H1 (cell line): ENCODE data around the gene HES2. TPM values are rescaled to one million over a fixed set of nuclear protein-coding genes. Genes with fewer than 3 reads are reported as not detected.

ENCODE experiments used
- CTCF ChIA-PET: fragments of 300-600 bp; sonication (Branson Sonifier 250); formaldehyde crosslinking; loops from one replicate; lab custom pipeline; 2021; ENCODE audit not compliant: partially characterized antibody; lab: Charles Lee
- POLR2A ChIA-PET: fragments of 300-600 bp; sonication (Branson Sonifier 250); formaldehyde crosslinking; loops from one replicate; lab custom pipeline; 2021; ENCODE audit warnings: inconsistent platforms; ENCODE audit not compliant: partially characterized antibody; lab: Charles Lee
- DNase-seq, 2 experiments: peaks; one replicate each; pipeline versions ENCODE4 v3.0.0 to v3.0.0-alpha.2; 2010 to 2022; ENCODE audit warnings: low spot score in 2 of 2, low read depth in 1 of 2, mixed read lengths in 1 of 2
- FAIRE-seq: peaks from 2 replicates; lab custom pipeline; 2011; peaks lifted over from hg19 to GRCh38; lab: Jason Lieb, UNC
- H2AFZ ChIP-seq: 2 replicates; pipeline ENCODE4 v1.8.1; 2012; ENCODE audit warnings: low read length, inconsistent platforms
- H2AK5ac ChIP-seq: 2 replicates; pipeline ENCODE4 v1.6.1; 2013; ENCODE audit warnings: low read depth, low read length
- H2BK120ac ChIP-seq: replicated peaks from 2 replicates; pipeline ENCODE3; 2013; ENCODE audit warnings: low read depth, low read length, inconsistent platforms
- H2BK12ac ChIP-seq: 2 replicates; pipeline ENCODE4 v1.6.1; 2013; ENCODE audit warnings: low read depth, low read length
- H2BK15ac ChIP-seq: 2 replicates; pipeline ENCODE4 v1.6.1; 2013; ENCODE audit warnings: low read length
- H2BK20ac ChIP-seq: 2 replicates; pipeline ENCODE4 v1.6.1; 2013; ENCODE audit warnings: low read length
- H2BK5ac ChIP-seq: 2 replicates; pipeline ENCODE4 v1.6.1; 2013; ENCODE audit warnings: low read depth, low read length
- H3K14ac ChIP-seq: 2 replicates; pipeline ENCODE4 v1.6.1; 2013; ENCODE audit warnings: inconsistent platforms; ENCODE audit not compliant: insufficient read length
- H3K18ac ChIP-seq: 2 replicates; pipeline ENCODE4 v1.6.1; 2013; ENCODE audit warnings: low read length; ENCODE audit errors: extremely low read depth
- H3K23ac ChIP-seq: 2 replicates; pipeline ENCODE4 v1.6.1; 2013; ENCODE audit warnings: inconsistent platforms; ENCODE audit not compliant: insufficient read length
- H3K23me2 ChIP-seq: 2 replicates; pipeline ENCODE4 v1.6.1; 2013; ENCODE audit warnings: low read depth, low read length
- H3K27ac ChIP-seq: 2 replicates; pipeline ENCODE4 v1.6.1; 2011; ENCODE audit warnings: low read depth, low read length, inconsistent platforms
- H3K27me3 ChIP-seq, 4 experiments: replicated peaks in 1 of 4; 1 replicate in 1 of 4; 2 replicates in 3 of 4; pipeline versions ENCODE4 v1.6.1 to v1.8.1; 2011 to 2013; ENCODE audit warnings: low read length in 3 of 4, mild to moderate bottlenecking in 3 of 4, inconsistent platforms in 2 of 4, mixed read lengths in 2 of 4, moderate library complexity in 1 of 4; ENCODE audit not compliant: control insufficient read depth in 3 of 4, insufficient read depth in 3 of 4; ENCODE audit errors: extremely low read depth in 1 of 4
- H3K36me3 ChIP-seq, 4 experiments: 2 replicates each; pipeline versions ENCODE4 v1.6.1 to v1.8.1; 2011 to 2013; ENCODE audit warnings: mild to moderate bottlenecking in 4 of 4, low read length in 3 of 4, moderate library complexity in 2 of 4, control low read depth in 1 of 4, inconsistent platforms in 1 of 4; ENCODE audit not compliant: insufficient read depth in 4 of 4, control insufficient read depth in 2 of 4
- H3K4ac ChIP-seq: replicated peaks from 2 replicates; pipeline ENCODE3; 2013; ENCODE audit warnings: low read length, low read depth, mixed read lengths, inconsistent platforms; ENCODE audit not compliant: insufficient read length
- H3K4me1 ChIP-seq, 4 experiments: replicated peaks in 1 of 4; 1 replicate in 1 of 4; 2 replicates in 3 of 4; pipeline versions ENCODE4 v1.6.1 to v1.8.1; 2011 to 2013; ENCODE audit warnings: low read length in 3 of 4, inconsistent platforms in 2 of 4, mixed read lengths in 1 of 4; ENCODE audit not compliant: insufficient read depth in 4 of 4, control insufficient read depth in 3 of 4
- H3K4me2 ChIP-seq, 2 experiments: 2 replicates each; pipeline versions ENCODE4 v1.6.1 to v1.8.1; 2011 to 2013; ENCODE audit warnings: low read depth in 2 of 2, low read length in 2 of 2, control low read depth in 1 of 2, inconsistent platforms in 1 of 2, mild to moderate bottlenecking in 1 of 2; ENCODE audit not compliant: insufficient read depth in 1 of 2
- H3K4me3 ChIP-seq, 4 experiments: fragments of 200-600, 300-600 bp in 1 of 4; sonication (generic), shearing (Covaris generic), sonication (Bioruptor Twin) in 1 of 4; 2 replicates each; pipeline versions ENCODE4 v1.5.1 to v1.8.1; 2011 to 2016; ENCODE audit warnings: low read length in 4 of 4, low read depth in 3 of 4, control low read depth in 2 of 4, inconsistent platforms in 2 of 4, mild to moderate bottlenecking in 2 of 4, mixed read lengths in 1 of 4, moderate library complexity in 1 of 4; ENCODE audit not compliant: insufficient read depth in 2 of 4; ENCODE audit errors: extremely low read depth in 1 of 4
- H3K56ac ChIP-seq: replicated peaks from 2 replicates; pipeline ENCODE3; 2013; ENCODE audit warnings: low read depth, mild to moderate bottlenecking, mixed read lengths, low read length, inconsistent platforms; ENCODE audit not compliant: insufficient read length
- H3K79me1 ChIP-seq: 2 replicates; pipeline ENCODE4 v1.6.1; 2013; ENCODE audit warnings: low read depth, low read length, control low read depth
- H3K79me2 ChIP-seq, 2 experiments: 2 replicates each; pipeline versions ENCODE4 v1.6.1 to v1.8.1; 2012 to 2013; ENCODE audit warnings: low read length in 2 of 2, mild to moderate bottlenecking in 2 of 2, inconsistent platforms in 1 of 2; ENCODE audit not compliant: insufficient read depth in 2 of 2, control insufficient read depth in 1 of 2
- H3K9ac ChIP-seq, 4 experiments: replicated peaks in 1 of 4; 1 replicate in 1 of 4; 2 replicates in 3 of 4; pipeline versions ENCODE4 v1.6.1 to v1.8.1; 2011 to 2013; ENCODE audit warnings: low read depth in 3 of 4, low read length in 3 of 4, control low read depth in 2 of 4, mild to moderate bottlenecking in 2 of 4, moderate library complexity in 2 of 4, inconsistent platforms in 1 of 4; ENCODE audit errors: extremely low read depth in 1 of 4
- H3K9me3 ChIP-seq, 2 experiments: 2 replicates each; pipeline versions ENCODE4 v1.6.1 to v1.8.1; 2012 to 2013; ENCODE audit warnings: mild to moderate bottlenecking in 2 of 2, moderate library complexity in 2 of 2, control low read depth in 1 of 2, inconsistent platforms in 1 of 2, low read depth in 1 of 2, low read length in 1 of 2, mixed read lengths in 1 of 2; ENCODE audit not compliant: insufficient read depth in 2 of 2
- H4K20me1 ChIP-seq, 2 experiments: replicated peaks in 1 of 2; 2 replicates each; pipeline versions ENCODE3 to v1.8.1; 2011 to 2013; ENCODE audit warnings: inconsistent platforms in 2 of 2, low read length in 2 of 2, mild to moderate bottlenecking in 1 of 2; ENCODE audit not compliant: insufficient read depth in 2 of 2, control insufficient read depth in 1 of 2
- H4K5ac ChIP-seq: 2 replicates; pipeline ENCODE4 v1.6.1; 2013; ENCODE audit warnings: low read length, low read depth, mixed read lengths, inconsistent platforms; ENCODE audit not compliant: insufficient read length
- H4K8ac ChIP-seq: 2 replicates; pipeline ENCODE4 v1.8.0; 2013; ENCODE audit warnings: mild to moderate bottlenecking, moderate library complexity, low read length, inconsistent platforms; ENCODE audit not compliant: insufficient read depth; ENCODE audit errors: extremely low read depth
- H4K91ac ChIP-seq: replicated peaks from 2 replicates; pipeline ENCODE3; 2013; ENCODE audit warnings: low read length, mixed read lengths, inconsistent platforms; ENCODE audit not compliant: insufficient read length
- ASH2L ChIP-seq: fragments of 200-600, 300-600 bp; sonication (generic); IDR thresholded peaks from one replicate; pipeline ENCODE4 v1.7.1; 2017; ENCODE audit warnings: low read length
- BACH1 ChIP-seq: IDR thresholded peaks from 2 replicates; pipeline ENCODE4 v1.6.1; 2012; ENCODE audit warnings: low read length, improper control_type of control experiment
- BCL11A ChIP-seq, 2 experiments: IDR thresholded peaks; one replicate each; pipeline ENCODE4 v1.6.1; 2011; ENCODE audit warnings: low read depth in 2 of 2, low read length in 2 of 2, mild to moderate bottlenecking in 2 of 2
- GTF2F1 ChIP-seq: IDR thresholded peaks from 2 replicates; pipeline ENCODE4 v1.6.1; 2012; ENCODE audit warnings: low read depth, low read length, improper control_type of control experiment, borderline replicate concordance
- JUND ChIP-seq: IDR thresholded peaks from 2 replicates; pipeline ENCODE4 v1.6.1; 2011; ENCODE audit warnings: mild to moderate bottlenecking, improper control_type of control experiment, low read length
- KDM5A ChIP-seq: fragments of 200-600 bp; IDR thresholded peaks from 2 replicates; pipeline ENCODE4 v1.7.1; 2012; ENCODE audit warnings: mild to moderate bottlenecking, low read length, inconsistent platforms, mixed read lengths
- NRF1 ChIP-seq: IDR thresholded peaks from 2 replicates; pipeline ENCODE4 v1.6.1; 2011; ENCODE audit warnings: mild to moderate bottlenecking, low read depth, low read length, improper control_type of control experiment
- POLR2AphosphoS5 ChIP-seq: IDR thresholded peaks from 2 replicates; pipeline ENCODE4 v1.6.1; 2011; ENCODE audit warnings: low read depth, low read length
- SRF ChIP-seq: IDR thresholded peaks from 2 replicates; pipeline ENCODE4 v1.6.1; 2011; ENCODE audit warnings: mild to moderate bottlenecking, low read depth, low read length, moderate library complexity
- YY1 ChIP-seq: IDR thresholded peaks from 2 replicates; pipeline ENCODE4 v1.6.1; 2011; ENCODE audit warnings: low read depth, mild to moderate bottlenecking, low read length
- ZNF274 ChIP-seq: IDR thresholded peaks from 2 replicates; pipeline ENCODE4 v1.7.0; 2012; ENCODE audit warnings: low read length, borderline replicate concordance; ENCODE audit errors: extremely low read depth
- WGBS, 2 experiments: shearing (Covaris generic) in 1 of 2; methylation state at CpG; one replicate each; pipeline versions ENCODE4 v1.1.6 to v1.1.7; 2013 to 2015; ENCODE audit warnings: low lambda C conversion rate in 2 of 2, mixed read lengths in 2 of 2, inconsistent platforms in 1 of 2, low coverage in 1 of 2, missing lambda C conversion rate in 1 of 2; ENCODE audit not compliant: insufficient replicate concordance in 2 of 2, insufficient coverage in 1 of 2, insufficient read length in 1 of 2; ENCODE audit errors: extremely low coverage in 1 of 2, missing lambda C conversion rate in 1 of 2; 5-methylcytosine and 5-hydroxymethylcytosine counted together
- polyA plus RNA-seq, 7 experiments: library from polyadenylated mRNA; depleted of rRNA in 3 of 7; stranded (reverse) in 5 of 7; unstranded in 2 of 7; fragments of >200 nt in 5 of 7; fragments of 200-250 nt in 2 of 7; gene quantifications; 1 replicate in 5 of 7; 2 replicates in 1 of 7; 4 replicates in 1 of 7; pipeline versions ENCODE4 v1.2.1 to v1.2.3, GENCODE V29; 2011 to 2013; ENCODE audit warnings: missing spikeins in 2 of 7, mixed read lengths in 2 of 7
- total RNA-seq: library from RNA; stranded (reverse); fragmentation: NEBNext Ultra II Directional; extraction: Animal tissue kit (Norgen Biotek cat#: 25700); gene quantifications from 2 replicates; pipeline ENCODE4 v1.2.1, GENCODE V29; 2021
- TF ChIP-seq, protein P1 (sequence below): IDR thresholded peaks from 2 replicates; pipeline ENCODE4 v1.6.1; 2012; ENCODE audit warnings: inconsistent platforms
- TF ChIP-seq, protein P2 (sequence below): IDR thresholded peaks from 2 replicates; pipeline ENCODE4 v1.6.1; 2011; ENCODE audit warnings: low read depth, mild to moderate bottlenecking, low read length; ENCODE audit not compliant: insufficient read depth

Gene HES2
- total and polyA plus RNA-seq, 2 of the 8 experiments (the other 6 are each of a cell fraction or from before 2014, with no cell fraction given), result 0.15 to 0.53 TPM

DNA sequence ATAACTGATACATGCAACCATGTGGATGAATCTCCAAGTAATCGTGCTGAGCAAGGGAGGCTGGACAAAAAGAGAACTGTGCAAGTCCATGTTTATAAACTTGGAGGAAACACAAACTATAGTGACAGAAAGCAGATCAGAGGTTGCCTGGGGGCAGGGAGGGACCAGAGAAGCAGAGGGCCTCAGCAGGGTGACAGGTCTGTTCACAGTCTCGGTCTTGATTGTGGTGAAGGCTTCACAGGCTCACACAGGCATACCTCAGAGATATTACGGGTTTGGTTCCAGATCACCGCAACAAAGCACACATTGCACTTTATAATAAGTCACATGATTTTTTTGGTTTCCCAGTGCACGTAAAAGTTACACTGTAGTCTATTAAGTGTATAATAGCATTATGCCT is 54.7 kb downstream of the HES2 start:
- Histone ChIP-seq H3K23ac (no peak overlapping the region), H2AK5ac (no peak overlapping the region), H3K4me2 (no peak overlapping the region), H3K79me2 (peaks cover 0 to 34% of the 10 kb centered on the region in 2 experiments; a peak in 3 of 4 replicates), H4K5ac (no peak overlapping the region), H2BK5ac (no peak overlapping the region), H3K56ac (no peak overlapping the region), H3K9me3 (no peaks in the 10 kb centered on the region), H3K4me1 (peaks cover 0 to 8% (median 3%) of the 10 kb centered on the region in 4 experiments; a peak in 5 of 7 replicates), H3K23me2 (no peaks in the 10 kb centered on the region), H3K9ac (no peak overlapping the region), H2BK120ac (no peak overlapping the region), H3K18ac (no peak overlapping the region), H4K8ac (no peak overlapping the region), H3K79me1 (peaks cover 10% of the 10 kb centered on the region), H2BK20ac (no peak overlapping the region), H3K27ac (no peak overlapping the region), H4K91ac (no peak overlapping the region), H3K4me3 (no peak overlapping the region), H3K4ac (no peak overlapping the region), H2BK12ac (no peak overlapping the region), H2BK15ac (no peak overlapping the region), H3K27me3 (no peaks in the 10 kb centered on the region), H3K36me3 (no peaks in the 10 kb centered on the region), H4K20me1 (peaks cover 7 to 15% of the 10 kb centered on the region in 2 experiments), H2AFZ (no peak overlapping the region), H3K14ac (no peak overlapping the region)
- no peak for FAIRE-seq
- WGBS, 2 experiments, result 87% methylated on average over 5 of the region's 5 CpGs; no CpG with 5 or more reads in 1 of the 2 experiments
- no peak for DNase-seq
- ChIA-PET POLR2A (interaction anchor here (0.7 kb wide), 2 partner anchors 98 to 123 kb away, joined by 3 read pairs; no protein-coding TSS in a partner anchor), CTCF (interaction anchor here (9.1 to 34.3 kb wide), 2 partner anchors 16 to 30 kb away, joined by 98 to 1769 read pairs; partner anchors contain the start of genes ACOT7 and HES2)
- TF ChIP-seq BACH1 (no peak), GTF2F1 (no peak), SRF (no peak), KDM5A (no peak), POLR2AphosphoS5 (no peak), BCL11A (IDR thresholded peaks at IDR 0.05; ENCODE audit: low read depth in 2 of 2, low read length in 2 of 2) (no peak), JUND (no peak), ASH2L (no peak), ZNF274 (no peak), YY1 (no peak), NRF1 (no peak)
- TF ChIP-seq, protein P1, sequence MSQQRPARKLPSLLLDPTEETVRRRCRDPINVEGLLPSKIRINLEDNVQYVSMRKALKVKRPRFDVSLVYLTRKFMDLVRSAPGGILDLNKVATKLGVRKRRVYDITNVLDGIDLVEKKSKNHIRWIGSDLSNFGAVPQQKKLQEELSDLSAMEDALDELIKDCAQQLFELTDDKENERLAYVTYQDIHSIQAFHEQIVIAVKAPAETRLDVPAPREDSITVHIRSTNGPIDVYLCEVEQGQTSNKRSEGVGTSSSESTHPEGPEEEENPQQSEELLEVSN, result no peak
- TF ChIP-seq, protein P2, sequence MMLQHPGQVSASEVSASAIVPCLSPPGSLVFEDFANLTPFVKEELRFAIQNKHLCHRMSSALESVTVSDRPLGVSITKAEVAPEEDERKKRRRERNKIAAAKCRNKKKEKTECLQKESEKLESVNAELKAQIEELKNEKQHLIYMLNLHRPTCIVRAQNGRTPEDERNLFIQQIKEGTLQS, result no peak
